NCI-H2029 treated with DMSO at 0.1 percent for 48 hours (cell line): Measurements from ENCODE around the gene CRTAP.
A peak's percentile ranks its signal among the peaks of the same experiment; 100 is the strongest.
"Not testable (repeated sequence)": the region's sequence is repeated elsewhere in the genome, so short reads cannot be mapped to it uniquely, and the experiment has no call there.

Experiments used
- DNase-seq: peaks from one replicate; lab custom pipeline; 2025; lab: John Stamatoyannopoulos, UW

The CRTAP gene

DNA sequence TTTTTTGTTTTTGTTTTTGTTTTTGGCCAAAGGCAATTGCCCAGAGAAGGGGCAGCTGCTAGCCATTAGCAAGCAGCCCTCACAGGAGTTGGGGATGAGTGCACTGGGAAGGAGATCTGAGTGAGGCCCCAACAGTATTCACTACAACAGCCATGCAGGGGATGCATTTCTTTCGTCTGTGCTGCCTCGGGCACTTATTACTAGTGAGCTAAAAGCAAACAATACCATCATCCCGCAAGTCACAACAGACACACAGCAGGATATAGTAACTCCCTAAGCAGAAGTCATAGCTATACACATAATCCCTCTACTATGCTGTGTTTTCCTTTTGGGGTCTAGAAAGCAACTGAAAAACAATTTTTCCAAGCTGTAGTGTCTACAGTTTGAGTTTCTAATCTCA, 27.2 kb downstream of the CRTAP start:
- no peak for DNase-seq

DNA sequence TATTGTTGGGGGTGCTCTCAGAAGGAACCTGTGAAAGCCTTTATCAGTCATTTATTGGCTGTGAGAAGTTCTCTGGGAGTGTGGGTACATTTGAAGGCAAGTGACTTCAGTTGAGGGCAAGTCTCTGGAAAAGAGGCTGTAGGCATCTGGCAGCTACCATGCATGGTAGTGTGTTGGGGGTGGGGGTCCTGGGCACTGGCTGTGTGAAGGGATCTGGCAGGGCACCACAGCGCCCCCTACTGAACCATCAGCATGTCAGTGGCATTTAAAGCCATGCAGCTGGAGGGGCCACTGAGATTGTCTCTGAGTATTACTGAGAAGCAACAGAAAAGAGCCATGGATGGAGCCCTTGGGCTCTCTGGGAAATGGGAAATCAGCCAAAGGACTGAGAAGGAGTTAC, 30.6 kb downstream of the CRTAP start:
- DNase-seq: no peak

- DNase-seq: no peak
Measured at GRCh38 chr3:33145221-33145900, 31.5 kb downstream of the CRTAP start.

DNA sequence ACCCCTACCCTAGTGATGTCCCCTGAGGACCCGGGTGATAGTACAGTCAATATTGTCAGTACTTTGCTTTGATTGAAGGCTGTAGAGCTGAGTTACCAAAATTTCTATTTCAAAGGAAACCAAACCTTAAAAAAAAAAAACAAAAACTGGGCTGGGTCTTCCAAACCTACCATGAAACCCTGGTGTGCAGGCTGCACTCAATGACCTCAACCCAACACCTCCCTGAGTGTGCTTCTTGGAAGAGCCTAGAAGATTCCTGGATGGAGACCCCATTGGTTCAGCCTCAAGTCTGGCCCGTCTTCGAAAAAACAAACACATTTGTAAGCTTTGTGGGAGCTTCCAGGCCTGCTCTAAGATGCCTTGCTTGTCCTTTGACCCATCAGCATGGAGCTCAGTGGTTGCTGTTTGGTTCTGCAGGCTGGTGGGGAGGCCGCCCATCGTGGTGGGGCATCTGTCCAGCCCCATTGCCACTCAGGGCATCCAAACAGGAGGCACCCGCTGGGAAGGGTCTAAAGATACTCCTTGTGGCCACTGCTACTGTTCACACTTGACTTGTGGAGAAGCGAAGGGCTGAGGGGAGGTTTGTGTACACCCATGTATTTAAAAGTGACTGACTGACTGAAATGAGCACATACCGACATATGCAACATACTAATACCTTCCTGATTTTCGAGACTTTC, 32.2 kb downstream of the CRTAP start:
- no peak for DNase-seq

DNA sequence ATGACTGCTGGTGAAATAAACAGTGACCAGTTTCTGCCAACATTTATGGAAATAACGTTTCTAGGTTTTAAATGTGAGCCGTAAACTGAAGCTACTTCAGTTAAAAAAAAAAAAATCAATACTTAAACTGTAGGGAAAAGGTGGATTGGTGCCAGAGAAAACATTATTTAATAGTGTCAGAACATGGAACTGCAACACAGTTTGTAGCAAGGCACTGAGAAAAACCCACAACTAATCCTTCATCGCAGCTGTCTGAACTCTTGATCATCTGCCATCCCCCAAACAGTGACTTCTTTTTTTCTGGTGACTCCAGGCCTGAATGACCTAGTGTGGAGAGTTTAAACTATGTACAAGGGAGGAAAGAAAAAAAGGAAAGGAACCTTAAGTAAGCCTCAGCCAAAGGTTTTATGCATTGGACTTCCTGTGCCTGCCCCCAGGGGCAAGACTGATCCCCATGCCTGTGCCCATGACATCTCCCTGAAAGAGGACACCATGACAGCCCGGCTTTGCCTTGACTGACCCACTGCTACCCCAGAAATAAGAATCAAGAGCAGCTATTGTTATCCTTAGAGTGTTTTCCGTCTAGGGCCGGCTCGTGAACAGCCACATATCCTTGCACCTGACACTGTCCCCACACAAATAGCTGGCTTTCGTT, 33.1 kb downstream of the CRTAP start:
- peak; percentile 42 for DNase-seq

DNA sequence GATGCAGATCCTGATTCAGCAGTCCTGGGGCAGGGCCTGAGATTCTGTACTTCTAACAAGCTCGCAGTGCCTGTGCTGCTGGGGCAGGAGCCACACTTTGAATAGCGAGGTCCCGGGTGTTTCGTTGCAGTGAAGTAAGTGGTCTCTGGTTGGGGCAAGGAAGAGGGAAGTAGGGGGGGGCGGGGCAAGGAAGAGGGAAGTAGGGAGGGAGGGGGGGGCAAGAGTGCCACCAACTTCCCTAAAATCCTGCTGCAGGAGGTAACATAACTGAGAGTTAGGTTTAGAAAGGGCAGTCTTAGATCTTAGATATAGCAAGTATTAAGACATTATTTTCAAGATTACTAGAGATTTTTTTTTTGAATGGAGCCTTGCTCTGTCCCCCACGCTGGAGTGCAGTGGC, 35.5 kb downstream of the CRTAP start:
- DNase-seq: no peak

DNA sequence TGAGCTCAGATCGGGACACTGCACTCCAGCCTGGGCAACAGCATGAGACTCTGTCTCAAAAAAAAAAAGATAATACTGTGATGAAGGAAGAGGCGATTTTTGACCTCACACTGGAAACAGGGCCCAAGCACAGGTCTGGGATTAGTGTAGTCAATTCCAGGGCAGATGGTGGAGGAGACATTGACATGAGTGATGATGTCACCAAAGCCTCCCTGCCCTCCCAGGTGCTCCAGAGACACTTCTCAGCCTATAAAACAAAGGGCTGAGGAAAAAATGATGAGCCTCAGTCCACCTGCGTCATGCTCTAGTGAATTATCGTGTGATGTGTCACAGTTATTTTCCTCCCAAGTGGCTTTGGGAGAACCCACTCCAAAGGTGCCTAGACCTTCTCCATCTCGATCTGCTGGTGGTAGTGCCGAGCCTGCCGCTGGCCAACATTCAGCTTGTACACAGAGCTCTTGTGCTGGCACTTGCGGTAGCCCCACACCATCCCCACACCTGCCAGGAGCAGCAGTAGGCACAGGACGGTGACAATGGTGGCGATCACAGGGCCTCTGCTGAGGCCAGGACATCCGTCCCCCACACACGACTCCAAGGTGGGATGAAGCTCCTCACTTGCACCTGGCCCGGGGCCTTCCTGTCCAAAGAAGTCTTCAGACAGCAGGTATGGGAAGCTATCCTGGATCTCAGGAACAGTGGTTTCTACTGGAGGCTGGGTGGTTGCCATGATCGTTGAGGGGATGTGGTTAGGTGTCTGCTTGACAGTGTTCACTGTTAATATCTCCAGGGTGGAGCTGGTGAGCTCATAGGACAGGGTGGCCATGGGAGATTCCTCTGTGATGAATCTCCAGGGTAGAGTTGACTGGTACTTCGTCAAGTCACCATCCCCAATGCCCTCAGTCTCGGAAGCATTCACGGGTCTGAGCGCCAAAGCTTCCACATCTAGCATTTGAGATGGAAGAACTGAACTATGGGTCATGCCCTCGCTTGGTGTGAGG, 38.8 kb downstream of the CRTAP start:
- peak; percentile 75 for DNase-seq

DNA sequence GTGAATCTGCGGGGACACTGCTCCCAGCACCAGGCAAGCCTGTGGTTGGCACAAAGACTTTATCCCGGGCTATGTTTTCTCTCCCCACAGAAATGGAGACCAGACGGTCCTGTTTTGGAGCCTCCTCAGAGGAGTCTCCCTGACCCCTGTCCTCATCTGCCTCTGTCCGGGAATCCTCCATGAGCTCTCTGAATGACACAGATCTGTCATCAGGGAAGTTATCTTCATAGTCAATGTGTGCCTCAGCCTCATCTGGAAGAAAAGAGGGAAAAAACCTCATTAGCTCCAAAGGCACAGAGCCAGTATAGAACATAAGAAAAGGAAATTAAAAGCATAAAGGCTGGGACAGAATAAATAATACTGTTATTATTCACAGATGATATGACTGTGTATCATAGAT, 40.0 kb downstream of the CRTAP start:
- DNase-seq: no peak

DNA sequence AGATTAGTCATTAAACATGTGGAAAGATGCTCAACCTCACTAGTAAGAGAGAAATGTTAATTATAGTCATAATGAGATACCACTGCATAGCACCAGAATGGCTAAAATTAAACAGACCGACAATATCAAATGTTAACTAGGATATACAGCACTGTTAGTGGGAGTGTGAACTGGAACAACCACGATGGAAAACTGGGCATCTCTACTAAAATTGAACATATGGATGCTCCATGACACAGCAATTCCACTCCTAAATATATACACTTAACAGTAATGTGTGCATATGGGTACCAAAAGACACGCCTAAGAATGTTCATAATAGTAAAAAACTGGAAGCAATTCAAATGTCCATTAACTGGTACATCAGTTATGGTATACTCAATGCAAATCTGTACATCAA, 41.5 kb downstream of the CRTAP start:
- DNase-seq: no peak

GRCh38 chr3:33159234-33159633, 45.4 kb downstream of the CRTAP start:
- no peak for DNase-seq

- DNase-seq: no peak
Measured at GRCh38 chr3:33159981-33160380, 46.2 kb downstream of the CRTAP start.

- DNase-seq: not testable (repeated sequence)
Measured at GRCh38 chr3:33162621-33163020, 48.8 kb downstream of the CRTAP start.

GRCh38 chr3:33165372-33165771, 51.6 kb downstream of the CRTAP start:
- DNase-seq: no peak

GRCh38 chr3:33166095-33166494, 52.3 kb downstream of the CRTAP start:
- no peak for DNase-seq

GRCh38 chr3:33167284-33167683, 53.5 kb downstream of the CRTAP start:
- no peak for DNase-seq

- no peak for DNase-seq
Measured at GRCh38 chr3:33167716-33168336, 54.0 kb downstream of the CRTAP start.

GRCh38 chr3:33170531-33170930, 56.7 kb downstream of the CRTAP start:
- DNase-seq: no peak

DNA sequence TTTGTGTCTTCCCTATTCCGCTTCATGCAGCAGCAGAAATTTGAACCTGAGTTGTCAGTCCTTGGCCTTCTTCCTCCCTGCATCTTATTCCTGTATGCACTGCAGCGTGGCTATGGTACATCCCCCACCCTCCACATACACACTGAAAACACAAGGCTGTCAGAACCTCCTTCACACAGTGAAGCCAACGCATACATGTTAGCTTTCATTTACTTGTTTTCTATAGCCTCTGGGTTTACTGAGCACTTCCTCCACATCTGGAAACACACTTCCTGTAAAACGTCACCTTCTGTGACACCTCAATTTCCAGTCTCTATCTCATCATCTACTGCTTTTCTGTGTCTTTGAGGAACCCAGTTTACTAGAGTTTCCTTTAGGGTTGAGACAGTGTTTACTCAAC, 57.8 kb downstream of the CRTAP start:
- no peak for DNase-seq

DNA sequence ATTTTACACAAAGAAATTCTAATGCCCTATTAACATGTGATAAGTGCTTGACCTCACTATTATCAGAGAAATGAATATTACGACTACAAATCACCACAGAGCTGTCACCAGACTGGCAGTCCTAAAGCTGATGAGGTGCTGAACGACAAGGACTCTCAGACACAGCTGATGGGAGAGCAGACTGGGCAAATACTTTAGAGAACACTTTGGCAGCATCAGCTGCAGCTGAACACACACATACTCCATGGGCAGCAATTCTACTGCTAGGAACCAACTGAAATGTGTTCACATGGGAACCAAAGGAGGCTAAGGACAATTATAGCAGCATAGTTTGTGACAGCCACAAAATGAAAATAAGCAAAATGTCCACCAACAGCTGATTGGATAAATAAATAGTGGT, 59.3 kb downstream of the CRTAP start:
- peak; percentile 97 for DNase-seq

DNA sequence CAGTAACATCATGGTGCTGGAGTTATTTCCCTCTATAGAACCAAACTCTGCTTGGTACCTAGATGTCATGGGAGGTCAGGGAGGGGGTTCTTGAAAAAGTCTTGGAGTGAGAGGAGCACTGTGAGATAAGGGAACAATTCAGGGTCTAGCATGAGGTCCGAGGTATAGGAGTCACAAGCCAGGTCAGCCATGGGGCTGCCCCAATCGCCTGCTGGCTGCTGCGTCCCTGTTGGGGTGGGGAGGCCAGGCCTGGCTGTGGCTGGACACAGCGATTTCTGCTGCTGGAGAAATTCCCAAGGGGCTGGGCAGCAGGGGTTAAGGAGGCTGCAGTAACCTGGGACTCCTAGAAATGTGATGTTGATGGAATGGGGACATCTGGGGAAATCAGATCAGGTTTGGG, 59.9 kb downstream of the CRTAP start:
- no peak for DNase-seq

DNA sequence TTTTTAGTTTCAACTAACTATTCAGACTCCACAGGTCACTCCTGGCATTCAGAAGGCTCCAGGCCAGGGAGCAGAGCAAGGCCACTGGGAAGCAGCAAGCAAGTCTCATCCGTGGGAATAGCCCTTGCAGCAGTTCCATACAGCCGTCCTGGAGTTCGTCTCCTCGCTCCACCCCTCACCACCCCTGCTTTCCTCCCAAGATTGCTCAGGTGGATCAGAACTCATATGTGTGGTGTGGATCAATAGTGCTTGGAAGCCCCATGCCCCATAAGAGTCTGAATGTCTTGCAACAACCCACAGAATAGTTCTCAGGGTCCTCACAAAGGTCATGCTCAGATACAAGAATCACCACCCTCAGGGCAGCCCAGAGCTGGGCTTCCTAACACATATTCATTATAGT, 60.3 kb downstream of the CRTAP start:
- DNase-seq: no peak
